SK-N-SH (cell line): ENCODE measurements around the gene CYP27C1. TPM values are rescaled to one million over a fixed set of nuclear protein-coding genes. Genes with fewer than 3 reads are reported as not detected.

ENCODE experiments used
- CTCF ChIA-PET: fragments of 300-600, 350-600 bp; formaldehyde crosslinking; extraction: SDS; loops from one replicate; lab custom pipeline; 2021; lab: Yijun Ruan, JAX
- POLR2A ChIA-PET: fragments of 350-600 bp; sonication (Branson Sonifier 250); formaldehyde crosslinking; extraction: SDS; loops from one replicate; lab custom pipeline; 2020; ENCODE audit warnings: antibody characterized with exemption, inconsistent platforms; lab: Yijun Ruan, JAX
- DNase-seq: peaks from one replicate; pipeline ENCODE4 v3.0.0; 2012
- H2AFZ ChIP-seq: fragments of 200-600 bp; sonication (generic); 2 replicates; pipeline ENCODE4 v1.8.1; 2016; ENCODE audit warnings: antibody characterized with exemption, mild to moderate bottlenecking, low read depth
- H3F3A ChIP-seq: fragments of 200-600 bp; sonication (generic); replicated peaks from 2 replicates; pipeline ENCODE3; 2016; ENCODE audit warnings: antibody characterized with exemption, mild to moderate bottlenecking; ENCODE audit not compliant: insufficient read depth
- H3K27ac ChIP-seq, 2 experiments: fragments of 200-500 bp in 1 of 2; fragments of 200-600 bp in 1 of 2; sonication (Bioruptor generic) in 1 of 2; sonication (generic), shearing (Covaris generic) in 1 of 2; 2 replicates each; pipeline versions ENCODE4 v1.5.1 to v1.6.1; 2014 to 2016; ENCODE audit warnings: low read depth in 2 of 2, inconsistent platforms in 1 of 2, low read length in 1 of 2, mild to moderate bottlenecking in 1 of 2, mixed read lengths in 1 of 2
- H3K27me3 ChIP-seq: fragments of 200-600 bp; sonication (generic), shearing (Covaris generic); 2 replicates; pipeline ENCODE4 v1.6.1; 2016; ENCODE audit warnings: mixed run types; ENCODE audit not compliant: insufficient read depth
- H3K36me3 ChIP-seq, 2 experiments: fragments of 200-500 bp in 1 of 2; fragments of 200-600 bp in 1 of 2; sonication (Bioruptor generic) in 1 of 2; sonication (generic) in 1 of 2; replicated peaks in 1 of 2; 2 replicates each; pipeline versions ENCODE3 to v1.5.1; 2014 to 2016; ENCODE audit warnings: low read length in 1 of 2, mild to moderate bottlenecking in 1 of 2; ENCODE audit not compliant: insufficient read depth in 2 of 2, control insufficient read depth in 1 of 2
- H3K4me1 ChIP-seq, 2 experiments: fragments of 200-500 bp in 1 of 2; fragments of 200-600 bp in 1 of 2; sonication (Bioruptor generic) in 1 of 2; sonication (generic), shearing (Covaris generic) in 1 of 2; 2 replicates each; pipeline versions ENCODE4 v1.5.1 to v1.6.1; 2014 to 2016; ENCODE audit warnings: low read depth in 1 of 2, low read length in 1 of 2, mixed run types in 1 of 2; ENCODE audit not compliant: insufficient read depth in 2 of 2, control insufficient read depth in 1 of 2
- H3K4me2 ChIP-seq: fragments of 200-600 bp; sonication (generic), shearing (Covaris generic); 2 replicates; pipeline ENCODE4 v1.6.1; 2017; ENCODE audit warnings: mixed run types
- H3K4me3 ChIP-seq, 2 experiments: fragments of 200-500 bp in 1 of 2; fragments of 200-600 bp in 1 of 2; sonication (Bioruptor generic) in 1 of 2; sonication (generic), shearing (Covaris generic) in 1 of 2; 2 replicates each; pipeline versions ENCODE4 v1.5.1 to v1.8.1; 2014 to 2016; ENCODE audit warnings: low read depth in 2 of 2, inconsistent platforms in 1 of 2, low read length in 1 of 2, mild to moderate bottlenecking in 1 of 2, mixed read lengths in 1 of 2, moderate library complexity in 1 of 2
- H3K79me2 ChIP-seq: fragments of 200-600 bp; sonication (generic); 2 replicates; pipeline ENCODE4 v1.8.1; 2017; ENCODE audit warnings: mild to moderate bottlenecking; ENCODE audit not compliant: insufficient read depth
- H3K9ac ChIP-seq: fragments of 200-600 bp; sonication (generic); 2 replicates; pipeline ENCODE4 v1.6.1; 2017; ENCODE audit warnings: mixed run types
- H3K9me2 ChIP-seq: fragments of 200-600 bp; sonication (generic); 2 replicates; pipeline ENCODE4 v1.6.1; 2017; ENCODE audit warnings: mixed run types
- H3K9me3 ChIP-seq: fragments of 200-600 bp; sonication (generic); 2 replicates; pipeline ENCODE4 v1.6.1; 2017; ENCODE audit warnings: mixed run types, mild to moderate bottlenecking, moderate library complexity
- H4K20me1 ChIP-seq: fragments of 200-600 bp; sonication (generic); 2 replicates; pipeline ENCODE4 v1.6.1; 2017; ENCODE audit warnings: mild to moderate bottlenecking, mixed run types; ENCODE audit not compliant: insufficient read depth
- EP300 ChIP-seq, 2 experiments: IDR thresholded peaks; 2 replicates each; pipeline versions ENCODE4 v1.4.0 to v1.6.1; 2012; ENCODE audit warnings: borderline replicate concordance in 1 of 2, low read depth in 1 of 2, low read length in 1 of 2
- FOSL2 ChIP-seq: IDR thresholded peaks from 2 replicates; pipeline ENCODE4 v1.4.0; 2012; ENCODE audit warnings: low read depth, mild to moderate bottlenecking, moderate library complexity, borderline replicate concordance
- JUND ChIP-seq: IDR thresholded peaks from 2 replicates; pipeline ENCODE4 v1.4.0; 2012
- RCOR1 ChIP-seq: fragments of 150-350 bp; IDR thresholded peaks from 2 replicates; pipeline ENCODE4 v1.6.1; 2017; ENCODE audit warnings: antibody characterized with exemption, low read length
- TAF1 ChIP-seq: IDR thresholded peaks from 2 replicates; pipeline ENCODE4 v1.6.1; 2012; ENCODE audit warnings: low read depth, mild to moderate bottlenecking, low read length, moderate library complexity, borderline replicate concordance
- TCF12 ChIP-seq: IDR thresholded peaks from 2 replicates; pipeline ENCODE4 v1.4.0; 2012
- WGBS: methylation state at CpG from one replicate; pipeline ENCODE4 v1.1.6; 2017; ENCODE audit warnings: low lambda C conversion rate; 5-methylcytosine and 5-hydroxymethylcytosine counted together
- polyA plus RNA-seq, 3 experiments: library from polyadenylated mRNA; depleted of rRNA; stranded (reverse); fragments of >200 nt; gene quantifications; 2 replicates each; pipeline ENCODE4 v1.2.3, GENCODE V29; 2012
- TF ChIP-seq, protein P1 (sequence below): IDR thresholded peaks from 2 replicates; pipeline ENCODE4; 2012
- TF ChIP-seq, protein P2 (sequence below): IDR thresholded peaks from 2 replicates; pipeline ENCODE4 v1.6.1; 2012; ENCODE audit warnings: mild to moderate bottlenecking, low read depth, low read length, moderate library complexity
- TF ChIP-seq, protein P3 (sequence below): fragments of 150-350 bp; IDR thresholded peaks from 2 replicates; pipeline ENCODE4 v1.6.1; 2017; ENCODE audit warnings: antibody characterized with exemption, low read length, low read depth, borderline replicate concordance

The CYP27C1 gene
- polyA plus RNA-seq, 1 of the 3 experiments (the other 2 are of a cell fraction) = not detected

DNA sequence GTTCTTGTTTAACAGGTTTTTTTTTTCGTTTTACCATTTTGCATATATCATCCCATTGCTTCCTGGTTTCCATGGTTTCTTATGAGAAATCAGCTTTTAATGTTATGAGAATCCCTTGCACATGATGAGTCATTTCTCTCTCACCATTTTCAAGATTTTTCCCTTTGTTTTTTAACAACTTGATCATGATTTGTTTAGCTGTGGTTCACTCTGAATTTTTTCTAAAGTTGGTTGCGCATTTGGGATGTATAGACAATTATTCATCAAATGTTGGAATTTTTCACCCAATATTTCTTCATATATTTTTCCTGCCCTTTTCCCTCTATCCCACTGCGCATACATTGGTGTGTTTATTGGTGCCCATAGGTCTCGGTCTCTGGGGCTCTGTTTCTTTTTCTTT lies 70.7 kb downstream of the CYP27C1 start:
- no peaks in the 10 kb centered on the region for H3K9me2 ChIP-seq
- peaks cover 10% of the 10 kb centered on the region; the same call in 1 of the 2 replicates for H3K9me3 ChIP-seq
- no peaks in the 10 kb centered on the region for H3K79me2 ChIP-seq
- H3K4me3 ChIP-seq = no peak overlapping the region
- no peak overlapping the region for H3K4me2 ChIP-seq
- H4K20me1 ChIP-seq = no peaks in the 10 kb centered on the region
- peak overlapping the region; percentile 26; the same call in 1 of the 2 replicates for H2AFZ ChIP-seq
- peak overlapping the region in 1 of 2 experiments; percentile 73; a peak in 2 of 4 replicates for H3K27ac ChIP-seq
- ChIA-PET CTCF (no interaction called here), POLR2A (no interaction called here)
- peaks cover 27% of the 10 kb centered on the region for H3F3A ChIP-seq
- H3K27me3 ChIP-seq = no peaks in the 10 kb centered on the region
- WGBS = 41% methylated on average over 4 of the region's 4 CpGs
- no peak for DNase-seq
- H3K36me3 ChIP-seq = no peaks in the 10 kb centered on the region
- H3K4me1 ChIP-seq = peaks cover 0 to 9% of the 10 kb centered on the region in 2 experiments; a peak in 2 of 4 replicates
- TF ChIP-seq TAF1 (no peak), JUND (peak; percentile 78), FOSL2 (peak; percentile 75), EP300 (IDR thresholded peaks at IDR 0.05; ENCODE audit: borderline replicate concordance in 1 of 2, low read depth in 1 of 2, low read length in 1 of 2) (peak in 1 of 2 experiments; percentile 42; a peak in 1 of 4 replicates), RCOR1 (no peak), TCF12 (peak; percentile 56)
- TF ChIP-seq, protein P1, sequence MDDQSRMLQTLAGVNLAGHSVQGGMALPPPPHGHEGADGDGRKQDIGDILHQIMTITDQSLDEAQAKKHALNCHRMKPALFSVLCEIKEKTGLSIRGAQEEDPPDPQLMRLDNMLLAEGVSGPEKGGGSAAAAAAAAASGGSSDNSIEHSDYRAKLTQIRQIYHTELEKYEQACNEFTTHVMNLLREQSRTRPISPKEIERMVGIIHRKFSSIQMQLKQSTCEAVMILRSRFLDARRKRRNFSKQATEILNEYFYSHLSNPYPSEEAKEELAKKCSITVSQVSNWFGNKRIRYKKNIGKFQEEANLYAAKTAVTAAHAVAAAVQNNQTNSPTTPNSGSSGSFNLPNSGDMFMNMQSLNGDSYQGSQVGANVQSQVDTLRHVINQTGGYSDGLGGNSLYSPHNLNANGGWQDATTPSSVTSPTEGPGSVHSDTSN = 0 out of 2 replicates have a peak, but pooled peaks have one; percentile 15
- TF ChIP-seq, protein P2, sequence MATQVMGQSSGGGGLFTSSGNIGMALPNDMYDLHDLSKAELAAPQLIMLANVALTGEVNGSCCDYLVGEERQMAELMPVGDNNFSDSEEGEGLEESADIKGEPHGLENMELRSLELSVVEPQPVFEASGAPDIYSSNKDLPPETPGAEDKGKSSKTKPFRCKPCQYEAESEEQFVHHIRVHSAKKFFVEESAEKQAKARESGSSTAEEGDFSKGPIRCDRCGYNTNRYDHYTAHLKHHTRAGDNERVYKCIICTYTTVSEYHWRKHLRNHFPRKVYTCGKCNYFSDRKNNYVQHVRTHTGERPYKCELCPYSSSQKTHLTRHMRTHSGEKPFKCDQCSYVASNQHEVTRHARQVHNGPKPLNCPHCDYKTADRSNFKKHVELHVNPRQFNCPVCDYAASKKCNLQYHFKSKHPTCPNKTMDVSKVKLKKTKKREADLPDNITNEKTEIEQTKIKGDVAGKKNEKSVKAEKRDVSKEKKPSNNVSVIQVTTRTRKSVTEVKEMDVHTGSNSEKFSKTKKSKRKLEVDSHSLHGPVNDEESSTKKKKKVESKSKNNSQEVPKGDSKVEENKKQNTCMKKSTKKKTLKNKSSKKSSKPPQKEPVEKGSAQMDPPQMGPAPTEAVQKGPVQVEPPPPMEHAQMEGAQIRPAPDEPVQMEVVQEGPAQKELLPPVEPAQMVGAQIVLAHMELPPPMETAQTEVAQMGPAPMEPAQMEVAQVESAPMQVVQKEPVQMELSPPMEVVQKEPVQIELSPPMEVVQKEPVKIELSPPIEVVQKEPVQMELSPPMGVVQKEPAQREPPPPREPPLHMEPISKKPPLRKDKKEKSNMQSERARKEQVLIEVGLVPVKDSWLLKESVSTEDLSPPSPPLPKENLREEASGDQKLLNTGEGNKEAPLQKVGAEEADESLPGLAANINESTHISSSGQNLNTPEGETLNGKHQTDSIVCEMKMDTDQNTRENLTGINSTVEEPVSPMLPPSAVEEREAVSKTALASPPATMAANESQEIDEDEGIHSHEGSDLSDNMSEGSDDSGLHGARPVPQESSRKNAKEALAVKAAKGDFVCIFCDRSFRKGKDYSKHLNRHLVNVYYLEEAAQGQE = no peak
- H3K9ac ChIP-seq = peak overlapping the region; percentile 42; the same call in 1 of the 2 replicates

DNA sequence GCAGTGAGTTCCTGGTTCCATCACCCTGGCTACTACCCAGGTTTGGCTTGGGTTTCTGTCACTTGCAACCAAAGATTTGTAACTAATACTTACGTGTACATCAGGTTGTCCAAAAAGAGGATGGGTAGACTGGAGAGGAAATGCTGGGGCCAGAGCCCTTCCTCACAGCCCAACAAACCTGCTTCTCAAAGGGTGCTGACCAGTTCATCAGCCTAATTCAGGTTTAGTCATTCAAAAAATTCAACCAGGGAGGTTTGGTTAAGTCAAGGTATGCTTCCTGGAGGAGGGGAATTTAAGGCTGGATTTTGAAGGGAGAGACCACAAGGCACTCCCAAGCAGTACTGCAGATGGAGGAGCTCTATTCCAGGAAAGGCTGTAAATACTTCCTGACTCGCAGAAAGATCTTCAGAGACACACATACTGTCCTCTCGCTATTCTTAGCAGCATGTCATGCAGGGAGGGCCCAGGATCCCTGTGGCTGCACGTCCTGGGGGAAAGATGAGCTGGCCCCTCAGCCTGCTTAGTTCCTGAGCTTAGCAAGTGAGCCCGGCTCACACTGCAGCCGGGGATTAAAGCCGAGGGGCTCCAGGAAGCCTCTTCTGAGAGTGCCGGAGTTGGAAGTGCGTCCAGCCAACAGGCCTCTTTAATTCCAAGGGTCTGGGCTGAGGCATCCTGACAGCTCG lies 73.1 kb downstream of the CYP27C1 start:
- 59% methylated on average over 3 of the region's 10 CpGs for WGBS
- ChIA-PET CTCF (interaction anchor here (1.2 to 1.4 kb wide), 2 partner anchors 10 to 15 kb away, joined by 3 to 6 read pairs; no protein-coding TSS in a partner anchor), POLR2A (no interaction called here)
- Histone ChIP-seq H3K27ac (no peak overlapping the region), H3K4me2 (no peak overlapping the region), H3K4me3 (no peak overlapping the region), H3K36me3 (no peaks in the 10 kb centered on the region), H3K79me2 (no peaks in the 10 kb centered on the region), H3K9me2 (no peaks in the 10 kb centered on the region), H3K9me3 (peaks cover 10% of the 10 kb centered on the region; the same call in 1 of the 2 replicates), H2AFZ (peak overlapping the region; percentile 22; the same call in 1 of the 2 replicates), H3K4me1 (no peaks in the 10 kb centered on the region; a peak in 1 of 4 replicates), H3K27me3 (no peaks in the 10 kb centered on the region), H4K20me1 (no peaks in the 10 kb centered on the region), H3F3A (peaks cover 12% of the 10 kb centered on the region), H3K9ac (no peak overlapping the region)
- DNase-seq = no peak
- TF ChIP-seq, protein P3, sequence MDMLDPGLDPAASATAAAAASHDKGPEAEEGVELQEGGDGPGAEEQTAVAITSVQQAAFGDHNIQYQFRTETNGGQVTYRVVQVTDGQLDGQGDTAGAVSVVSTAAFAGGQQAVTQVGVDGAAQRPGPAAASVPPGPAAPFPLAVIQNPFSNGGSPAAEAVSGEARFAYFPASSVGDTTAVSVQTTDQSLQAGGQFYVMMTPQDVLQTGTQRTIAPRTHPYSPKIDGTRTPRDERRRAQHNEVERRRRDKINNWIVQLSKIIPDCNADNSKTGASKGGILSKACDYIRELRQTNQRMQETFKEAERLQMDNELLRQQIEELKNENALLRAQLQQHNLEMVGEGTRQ = no peak
